ENCODE results near the gene CIAO2A.

The CIAO2A gene

GRCh38 chr15:64048781-64049460, 44.7 kb downstream of the CIAO2A start:
- Histone ChIP-seq H3K9ac (ENCODE audit: low read length) (no peak overlapping the region), H3K4me3 (ENCODE audit: low read length) (no peak overlapping the region), H3K27me3 (replicated peaks; ENCODE audit: control insufficient read depth, insufficient read depth, low read length) (peaks cover 8% of the 10 kb centered on the region), H3K36me3 (ENCODE audit: control insufficient read depth, insufficient read depth, low read length, severe bottlenecking) (no peaks in the 10 kb centered on the region), H3K9me3 (ENCODE audit: control insufficient read depth, low read length) (no peaks in the 10 kb centered on the region), H3K4me1 (ENCODE audit: control insufficient read depth, insufficient read depth, low read length) (peaks cover 27% of the 10 kb centered on the region)
- DNase-seq (ENCODE audit: low read depth) = no peak

DNA sequence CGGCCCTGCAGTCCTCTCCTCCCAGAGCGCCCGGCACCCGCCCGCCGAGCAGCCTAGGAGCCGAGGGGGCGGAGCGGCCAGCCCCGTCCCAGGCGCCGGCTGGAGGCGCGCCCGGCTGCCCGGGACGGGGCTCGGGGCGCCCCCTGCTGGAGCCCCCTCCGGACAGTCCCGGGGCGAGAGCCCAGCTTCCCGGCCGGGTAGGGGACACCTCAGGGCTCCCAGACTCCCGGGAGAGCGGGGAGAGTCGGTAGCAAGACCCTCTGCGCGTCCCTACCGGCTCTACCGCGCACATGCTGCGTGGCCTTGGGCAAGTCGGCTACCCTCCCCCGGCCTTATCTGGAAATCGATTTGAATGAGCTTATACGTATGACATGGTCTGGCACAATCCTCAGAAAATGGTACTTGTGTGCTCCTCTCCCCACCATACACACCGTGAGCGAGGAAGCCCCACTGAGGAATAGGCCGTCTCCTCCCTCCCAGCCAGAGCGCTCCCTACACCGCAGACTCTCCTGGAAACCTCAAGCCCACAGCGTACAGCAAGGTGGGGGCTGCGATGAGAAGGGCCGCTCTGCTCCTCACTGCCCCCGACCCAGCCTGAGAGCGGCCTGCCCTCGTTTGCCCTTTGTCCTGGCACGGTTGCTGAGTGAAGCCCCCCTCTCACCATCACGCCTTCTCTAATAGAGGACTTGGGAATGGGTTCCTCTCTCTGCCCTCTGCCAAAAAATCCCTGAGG, 47.1 kb downstream of the CIAO2A start, which contains the start of gene DAPK2:
TSS of gene DAPK2 (minus strand) at position 65 of the 733 bp plus-strand sequence. CDS start 6,224 bp downstream, outside the sequence.
- H3K4me3 ChIP-seq (ENCODE audit: low read length) = peak within 1 kb of the TSS; percentile 82

DNA sequence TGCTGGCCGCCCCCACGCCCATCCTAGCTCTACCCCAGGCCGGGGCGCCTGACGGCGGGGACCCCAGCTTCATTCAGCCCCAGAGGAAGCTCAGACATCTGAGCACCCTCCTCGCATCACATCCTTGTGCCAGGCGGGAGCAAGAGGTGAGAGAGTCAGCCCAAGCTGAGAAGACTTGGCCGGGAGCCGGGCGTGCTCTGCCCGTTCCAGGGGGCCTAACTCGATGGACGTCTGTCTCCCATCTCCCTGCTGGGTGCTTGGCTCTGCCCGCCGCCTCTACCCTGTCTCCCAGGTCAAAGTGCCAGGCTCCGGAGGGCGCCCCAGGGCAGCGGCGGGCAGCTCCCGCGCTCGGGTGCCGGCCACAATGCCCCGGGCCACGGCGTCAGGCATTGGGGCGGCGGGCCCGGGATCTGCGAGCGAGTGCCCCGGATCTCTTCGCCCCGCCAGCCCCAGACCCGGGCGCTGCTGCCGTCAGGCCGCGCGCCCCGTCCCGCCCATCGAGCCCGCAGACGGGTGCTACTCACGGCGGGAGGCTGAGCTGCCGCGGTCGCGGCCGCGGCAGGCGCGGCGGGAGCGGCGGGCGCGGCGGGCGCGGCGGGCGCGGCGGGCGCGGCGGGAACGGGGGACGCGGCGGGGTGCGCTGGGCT, 47.7 kb downstream of the CIAO2A start:
- Histone ChIP-seq H3K4me3 (ENCODE audit: low read length) (peak overlapping the region; percentile 82), H3K27me3 (replicated peaks; ENCODE audit: control insufficient read depth, insufficient read depth, low read length) (peaks cover 8% of the 10 kb centered on the region), H3K9ac (ENCODE audit: low read length) (peak overlapping the region; percentile 84)

More for the DNA sequence above, 47.1 kb downstream of the CIAO2A start, which contains the start of gene DAPK2:
- DNase-seq (ENCODE audit: low read depth) = peak; percentile 89
- Histone ChIP-seq H3K4me1 (ENCODE audit: control insufficient read depth, insufficient read depth, low read length) (peaks cover 27% of the 10 kb centered on the region), H3K9me3 (ENCODE audit: control insufficient read depth, low read length) (no peaks in the 10 kb centered on the region), H3K36me3 (ENCODE audit: control insufficient read depth, insufficient read depth, low read length, severe bottlenecking) (no peaks in the 10 kb centered on the region), H3K27me3 (replicated peaks; ENCODE audit: control insufficient read depth, insufficient read depth, low read length) (peaks cover 8% of the 10 kb centered on the region), H3K9ac (ENCODE audit: low read length) (peak within 1 kb of the TSS; percentile 84)

DNA sequence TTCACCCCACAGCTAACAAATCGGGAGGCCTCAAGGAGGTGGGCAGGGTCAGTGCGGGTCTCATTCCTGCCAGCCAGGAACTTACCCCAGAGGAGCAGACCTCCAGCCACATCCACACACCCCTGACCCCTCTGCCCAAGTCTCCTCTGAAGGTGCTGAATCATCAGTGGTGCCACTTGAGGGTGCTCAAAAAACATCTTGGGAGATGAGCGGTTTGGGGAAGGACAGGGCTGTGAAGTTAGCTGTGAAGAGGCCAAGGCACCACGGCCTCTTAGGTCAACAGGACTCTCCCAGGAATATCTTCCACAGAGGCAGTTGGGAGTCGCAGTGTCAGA, 48.6 kb downstream of the CIAO2A start:
- Histone ChIP-seq H3K9ac (ENCODE audit: low read length) (peak overlapping the region; percentile 84), H3K9me3 (ENCODE audit: control insufficient read depth, low read length) (no peaks in the 10 kb centered on the region), H3K36me3 (ENCODE audit: control insufficient read depth, insufficient read depth, low read length, severe bottlenecking) (peaks cover under 1% of the 10 kb centered on the region), H3K4me3 (ENCODE audit: low read length) (peak overlapping the region; percentile 82), H3K27me3 (replicated peaks; ENCODE audit: control insufficient read depth, insufficient read depth, low read length) (peaks cover 8% of the 10 kb centered on the region), H3K4me1 (ENCODE audit: control insufficient read depth, insufficient read depth, low read length) (peaks cover 21% of the 10 kb centered on the region)
- DNase-seq (ENCODE audit: low read depth) = no peak

More for the DNA sequence above, 47.7 kb downstream of the CIAO2A start:
- no peak for DNase-seq (ENCODE audit: low read depth)
- no peaks in the 10 kb centered on the region for H3K9me3 ChIP-seq (ENCODE audit: control insufficient read depth, low read length)
- no peaks in the 10 kb centered on the region for H3K36me3 ChIP-seq (ENCODE audit: control insufficient read depth, insufficient read depth, low read length, severe bottlenecking)
- H3K4me1 ChIP-seq (ENCODE audit: control insufficient read depth, insufficient read depth, low read length) = peaks cover 27% of the 10 kb centered on the region

GRCh38 chr15:64044300-64045100, 49.1 kb downstream of the CIAO2A start:
- Histone ChIP-seq H3K27me3 (replicated peaks; ENCODE audit: control insufficient read depth, insufficient read depth, low read length) (peaks cover 8% of the 10 kb centered on the region), H3K36me3 (ENCODE audit: control insufficient read depth, insufficient read depth, low read length, severe bottlenecking) (peaks cover 6% of the 10 kb centered on the region), H3K4me3 (ENCODE audit: low read length) (peak overlapping the region; percentile 48), H3K9ac (ENCODE audit: low read length) (no peak overlapping the region), H3K9me3 (ENCODE audit: control insufficient read depth, low read length) (no peaks in the 10 kb centered on the region), H3K4me1 (ENCODE audit: control insufficient read depth, insufficient read depth, low read length) (peaks cover 23% of the 10 kb centered on the region)
- no peak for DNase-seq (ENCODE audit: low read depth)

DNA sequence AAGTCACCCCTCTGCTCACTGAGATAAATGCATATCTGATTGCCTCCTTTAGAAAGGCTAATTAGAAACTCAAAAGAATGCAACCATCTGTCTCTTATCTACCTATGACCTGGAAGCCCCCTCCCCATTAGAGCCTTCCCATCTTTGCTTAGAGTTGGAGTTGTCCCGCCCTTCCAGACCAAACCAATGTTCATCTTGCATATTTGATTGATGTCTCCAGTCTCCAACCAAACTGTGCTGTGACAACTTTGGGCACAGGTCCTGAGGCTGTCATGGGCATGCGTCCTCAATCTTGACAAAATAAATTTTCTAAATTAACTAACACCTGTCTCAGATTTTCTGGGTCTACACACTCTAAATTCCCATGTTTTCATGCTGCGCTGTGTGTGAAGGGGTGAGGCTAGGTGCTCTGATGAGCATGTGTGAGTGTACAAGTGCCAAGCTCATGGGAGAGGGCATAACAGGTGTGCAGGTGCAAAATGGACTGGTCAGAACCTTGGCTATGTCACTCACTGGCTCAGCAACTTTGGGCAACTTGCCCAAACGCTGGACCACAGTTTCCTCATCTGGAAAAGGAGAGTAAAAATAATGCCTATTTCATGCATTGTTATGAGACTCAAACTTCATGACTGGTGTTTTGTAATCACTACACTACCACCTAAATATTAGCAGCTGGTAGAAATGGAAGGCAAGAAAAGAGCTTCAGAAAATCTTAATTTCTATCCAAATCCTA, 54.6 kb downstream of the CIAO2A start:
- Histone ChIP-seq H3K4me3 (ENCODE audit: low read length) (no peak overlapping the region), H3K27me3 (replicated peaks; ENCODE audit: control insufficient read depth, insufficient read depth, low read length) (no peaks in the 10 kb centered on the region), H3K36me3 (ENCODE audit: control insufficient read depth, insufficient read depth, low read length, severe bottlenecking) (peaks cover 32% of the 10 kb centered on the region), H3K9me3 (ENCODE audit: control insufficient read depth, low read length) (no peaks in the 10 kb centered on the region), H3K9ac (ENCODE audit: low read length) (no peak overlapping the region), H3K4me1 (ENCODE audit: control insufficient read depth, insufficient read depth, low read length) (peaks cover 5% of the 10 kb centered on the region)
- no peak for DNase-seq (ENCODE audit: low read depth)

- Histone ChIP-seq H3K9ac (ENCODE audit: low read length) (no peak overlapping the region), H3K9me3 (ENCODE audit: control insufficient read depth, low read length) (no peaks in the 10 kb centered on the region), H3K36me3 (ENCODE audit: control insufficient read depth, insufficient read depth, low read length, severe bottlenecking) (peaks cover 32% of the 10 kb centered on the region), H3K4me1 (ENCODE audit: control insufficient read depth, insufficient read depth, low read length) (peaks cover 5% of the 10 kb centered on the region), H3K27me3 (replicated peaks; ENCODE audit: control insufficient read depth, insufficient read depth, low read length) (no peaks in the 10 kb centered on the region), H3K4me3 (ENCODE audit: low read length) (no peak overlapping the region)
- no peak for DNase-seq (ENCODE audit: low read depth)
Measured at GRCh38 chr15:64037966-64038365, 55.7 kb downstream of the CIAO2A start.

DNA sequence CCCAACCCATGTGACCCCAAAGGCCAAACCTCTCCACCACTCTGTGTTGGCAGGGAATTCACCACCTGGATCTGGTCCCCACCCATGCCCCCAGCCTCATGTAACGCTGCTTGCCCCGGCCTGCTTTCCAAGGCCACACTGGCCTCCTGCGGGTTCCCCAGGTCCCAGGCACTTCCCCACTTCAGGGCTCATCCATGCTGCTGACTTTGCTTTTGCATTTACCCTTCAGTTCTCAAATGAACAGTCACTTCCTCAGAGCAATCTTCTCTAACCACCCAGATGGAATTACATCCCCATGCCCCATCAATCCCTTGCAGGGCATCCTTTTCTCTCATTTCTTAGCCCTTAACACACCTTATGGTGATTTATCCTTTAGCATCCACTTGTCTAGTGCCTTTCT, 56.5 kb downstream of the CIAO2A start:
- no peak for DNase-seq (ENCODE audit: low read depth)
- H3K9me3 ChIP-seq (ENCODE audit: control insufficient read depth, low read length) = no peaks in the 10 kb centered on the region
- peaks cover 5% of the 10 kb centered on the region for H3K4me1 ChIP-seq (ENCODE audit: control insufficient read depth, insufficient read depth, low read length)
- H3K27me3 ChIP-seq (replicated peaks; ENCODE audit: control insufficient read depth, insufficient read depth, low read length) = no peaks in the 10 kb centered on the region
- peaks cover 32% of the 10 kb centered on the region for H3K36me3 ChIP-seq (ENCODE audit: control insufficient read depth, insufficient read depth, low read length, severe bottlenecking)
- no peak overlapping the region for H3K4me3 ChIP-seq (ENCODE audit: low read length)
- no peak overlapping the region for H3K9ac ChIP-seq (ENCODE audit: low read length)

- H3K9ac ChIP-seq (ENCODE audit: low read length) = no peak overlapping the region
- peaks cover 32% of the 10 kb centered on the region for H3K36me3 ChIP-seq (ENCODE audit: control insufficient read depth, insufficient read depth, low read length, severe bottlenecking)
- H3K4me1 ChIP-seq (ENCODE audit: control insufficient read depth, insufficient read depth, low read length) = peaks cover 5% of the 10 kb centered on the region
- H3K4me3 ChIP-seq (ENCODE audit: low read length) = no peak overlapping the region
- no peak for DNase-seq (ENCODE audit: low read depth)
- H3K27me3 ChIP-seq (replicated peaks; ENCODE audit: control insufficient read depth, insufficient read depth, low read length) = no peaks in the 10 kb centered on the region
- no peaks in the 10 kb centered on the region for H3K9me3 ChIP-seq (ENCODE audit: control insufficient read depth, low read length)
Measured at GRCh38 chr15:64035525-64035924, 58.1 kb downstream of the CIAO2A start.

- Histone ChIP-seq H3K9ac (ENCODE audit: low read length) (no peak overlapping the region), H3K9me3 (ENCODE audit: control insufficient read depth, low read length) (no peaks in the 10 kb centered on the region), H3K27me3 (replicated peaks; ENCODE audit: control insufficient read depth, insufficient read depth, low read length) (no peaks in the 10 kb centered on the region), H3K36me3 (ENCODE audit: control insufficient read depth, insufficient read depth, low read length, severe bottlenecking) (peaks cover 26% of the 10 kb centered on the region), H3K4me1 (ENCODE audit: control insufficient read depth, insufficient read depth, low read length) (peaks cover 2% of the 10 kb centered on the region), H3K4me3 (ENCODE audit: low read length) (no peak overlapping the region)
- DNase-seq (ENCODE audit: low read depth) = no peak
Measured at GRCh38 chr15:64034519-64034918, 59.1 kb downstream of the CIAO2A start.
